HG02840 (cell line): Measurements from ENCODE around the gene TOX2.

Experiments
- ATAC-seq: cut with Tn5 transposase; IDR thresholded peaks from one replicate; pipeline ENCODE4 v1.9.1; 2021; ENCODE audit warnings: mild to moderate bottlenecking, moderate library complexity, moderate number of reproducible peaks; ENCODE audit not compliant: unreplicated experiment, low FRiP score

TOX2 gene

DNA sequence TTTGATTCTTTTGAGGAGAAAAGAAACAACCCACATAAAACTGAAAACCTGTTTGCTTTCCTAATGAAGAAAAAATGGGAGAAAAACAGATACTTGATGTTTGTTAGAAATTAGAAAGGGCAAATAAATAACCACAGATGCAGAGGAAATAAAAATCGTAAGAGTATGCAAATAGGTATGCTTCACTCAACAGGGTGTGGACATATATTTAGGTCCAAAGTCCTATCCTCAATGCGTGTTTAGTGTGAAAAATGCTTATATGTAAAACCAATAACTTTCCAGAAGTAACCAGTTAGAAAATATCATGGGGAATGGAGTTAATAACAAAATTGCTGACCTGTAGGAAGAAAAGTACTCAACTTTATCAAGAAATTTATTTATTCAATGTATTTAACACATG, 135.7 kb downstream of the TOX2 start:
- no peak for ATAC-seq

DNA sequence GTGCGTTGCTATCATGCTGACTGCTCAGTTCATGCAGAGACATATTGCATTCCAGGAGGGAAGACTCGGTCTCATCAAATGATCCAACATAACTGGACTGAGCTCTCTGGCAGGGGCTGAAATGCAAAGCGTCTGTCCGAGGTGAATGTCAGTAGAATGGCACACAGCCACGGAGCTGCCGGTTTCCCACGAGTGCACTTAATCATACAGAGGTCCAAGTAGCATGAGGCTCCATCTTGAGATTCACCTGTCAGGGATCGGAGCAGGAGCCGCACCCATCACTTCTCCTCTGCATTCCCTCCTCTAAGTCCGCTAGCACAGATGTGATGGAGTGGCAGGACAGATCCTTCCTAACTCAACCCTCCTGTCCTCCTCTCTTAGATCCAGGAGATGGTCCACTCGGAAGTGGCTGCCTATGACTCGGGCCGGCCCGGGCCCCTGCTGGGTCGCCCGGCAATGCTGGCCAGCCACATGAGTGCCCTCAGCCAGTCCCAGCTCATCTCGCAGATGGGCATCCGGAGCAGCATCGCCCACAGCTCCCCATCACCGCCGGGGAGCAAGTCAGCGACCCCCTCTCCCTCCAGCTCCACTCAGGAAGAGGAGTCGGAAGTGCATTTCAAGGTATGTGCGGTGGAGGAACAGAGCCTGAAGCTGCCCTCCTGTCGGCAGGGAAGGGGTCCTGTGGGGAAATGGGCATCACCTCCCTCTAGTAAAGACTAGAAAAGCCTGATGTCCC, 136.4 kb downstream of the TOX2 start:
- no peak for ATAC-seq

DNA sequence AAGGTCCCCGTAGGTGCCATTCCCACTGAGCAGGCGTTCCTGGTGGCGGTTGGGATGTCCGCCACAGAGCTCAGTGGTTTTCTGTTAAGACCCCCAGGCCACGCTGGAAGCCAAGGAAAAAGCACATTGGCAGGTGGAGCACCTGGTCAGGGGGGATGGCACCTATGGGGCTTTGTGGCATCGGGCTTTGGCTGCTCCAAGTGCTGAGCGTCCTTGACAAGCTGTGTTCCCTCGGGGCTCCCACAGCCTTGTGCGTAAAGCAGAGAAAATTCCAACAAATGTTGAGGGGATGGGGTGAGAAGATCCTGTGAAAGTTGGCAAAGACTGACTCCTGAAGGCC, 137.0 kb downstream of the TOX2 start:
- no peak for ATAC-seq

DNA sequence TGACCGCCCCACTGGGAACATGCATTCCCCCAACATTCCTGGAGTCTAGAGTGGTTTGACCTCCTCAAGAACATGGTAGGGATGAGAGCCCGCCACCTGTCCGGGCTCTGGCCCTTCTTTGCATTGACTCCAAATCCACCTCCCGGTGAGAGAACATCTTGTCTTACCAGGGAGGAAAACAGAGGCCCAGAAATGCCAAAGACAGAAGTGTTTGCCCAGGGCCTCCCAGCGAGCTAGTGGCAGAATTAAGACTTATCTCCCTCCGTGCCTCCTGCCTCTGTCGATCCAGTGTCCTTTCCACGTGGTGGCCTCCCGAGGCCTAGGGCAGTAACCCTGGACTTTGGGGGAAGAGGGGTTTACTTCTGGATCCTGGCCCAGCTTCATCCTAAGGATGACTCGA, 137.5 kb downstream of the TOX2 start:
- ATAC-seq: no peak

DNA sequence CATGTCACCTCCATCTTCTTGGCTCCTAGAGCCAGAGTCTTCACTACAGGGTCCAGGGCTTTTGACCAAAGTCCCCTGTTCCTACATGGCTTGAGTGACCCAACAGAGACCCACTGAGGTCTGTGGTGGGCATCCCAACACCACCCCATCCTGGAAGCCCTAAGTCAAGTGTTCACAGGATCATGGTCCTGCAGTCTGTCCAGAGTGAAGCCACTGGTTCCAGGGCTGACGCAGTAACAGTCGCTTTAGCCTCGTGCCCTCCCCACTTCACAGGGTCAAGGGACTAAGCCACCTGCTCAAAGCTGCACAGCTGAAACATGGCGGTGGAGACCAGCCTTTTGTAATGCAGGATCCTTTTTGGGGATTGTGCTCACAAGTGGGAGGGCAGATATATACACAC, 138.4 kb downstream of the TOX2 start:
- ATAC-seq: no peak

DNA sequence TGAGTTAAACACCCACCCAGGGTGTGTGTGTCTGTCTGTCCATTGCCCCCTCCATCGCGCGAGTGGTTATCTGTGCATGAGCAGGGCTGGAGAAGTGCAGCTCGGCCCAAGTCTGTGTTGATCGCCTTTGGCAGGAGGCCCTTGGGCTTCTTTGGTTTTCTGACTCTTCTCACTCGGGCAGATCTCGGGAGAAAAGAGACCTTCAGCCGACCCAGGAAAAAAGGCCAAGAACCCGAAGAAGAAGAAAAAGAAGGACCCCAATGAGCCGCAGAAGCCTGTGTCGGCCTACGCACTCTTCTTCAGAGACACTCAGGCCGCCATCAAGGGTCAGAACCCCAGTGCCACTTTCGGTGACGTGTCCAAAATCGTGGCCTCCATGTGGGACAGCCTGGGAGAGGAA, 139.5 kb downstream of the TOX2 start:
- ATAC-seq: no peak

DNA sequence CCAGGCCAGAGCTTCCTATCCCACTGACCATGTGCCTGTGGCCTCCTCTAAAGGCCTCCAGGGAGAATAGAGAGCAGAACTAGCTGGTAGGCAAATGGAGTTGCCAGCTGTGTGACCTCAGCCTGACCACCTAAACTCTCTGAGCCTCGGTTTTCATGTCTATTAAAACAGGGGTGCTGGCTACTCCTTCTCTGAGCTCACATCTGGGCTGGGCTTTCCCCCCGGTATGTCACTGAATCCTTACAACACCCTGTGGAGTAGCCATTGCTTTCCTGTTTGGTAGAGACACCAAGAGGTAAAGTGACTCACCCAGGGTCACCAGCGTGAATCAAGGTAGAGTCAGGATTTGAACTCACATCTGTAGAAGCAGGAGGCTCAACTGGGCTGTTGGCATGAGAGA, 140.2 kb downstream of the TOX2 start:
- no peak for ATAC-seq

DNA sequence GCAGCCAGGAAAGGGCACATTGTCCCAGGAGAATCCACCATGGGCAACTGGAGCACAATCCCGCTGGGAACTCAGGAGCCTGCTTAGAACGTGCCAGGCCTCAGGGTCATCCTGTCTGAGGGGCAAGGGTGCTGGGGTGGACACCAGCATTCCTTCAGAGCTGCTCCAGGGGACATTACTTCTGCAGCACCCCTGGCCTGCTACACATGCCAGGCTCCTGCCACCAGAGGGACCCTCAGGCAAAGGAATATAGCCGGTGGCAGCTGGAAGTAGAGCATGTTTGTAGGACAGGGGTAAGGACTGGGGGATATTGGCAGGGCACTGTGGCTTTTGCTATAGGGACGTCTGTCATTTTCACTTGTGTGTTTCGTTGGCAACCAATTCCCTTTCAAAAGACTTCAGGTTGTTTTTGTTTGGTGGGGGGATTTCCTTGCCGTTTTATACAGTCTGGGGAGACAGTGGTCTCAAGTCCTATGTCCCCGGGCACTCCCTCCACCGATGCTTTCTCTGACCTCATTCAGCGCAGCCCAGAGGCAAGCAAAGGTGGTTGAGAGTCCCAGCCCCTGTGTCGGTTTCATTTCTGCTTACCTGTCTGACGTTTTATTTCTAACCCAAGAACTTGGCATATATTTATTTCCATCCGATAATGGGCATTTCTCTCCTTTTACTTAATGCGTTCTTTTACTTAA, 141.5 kb downstream of the TOX2 start:
- ATAC-seq: no peak

DNA sequence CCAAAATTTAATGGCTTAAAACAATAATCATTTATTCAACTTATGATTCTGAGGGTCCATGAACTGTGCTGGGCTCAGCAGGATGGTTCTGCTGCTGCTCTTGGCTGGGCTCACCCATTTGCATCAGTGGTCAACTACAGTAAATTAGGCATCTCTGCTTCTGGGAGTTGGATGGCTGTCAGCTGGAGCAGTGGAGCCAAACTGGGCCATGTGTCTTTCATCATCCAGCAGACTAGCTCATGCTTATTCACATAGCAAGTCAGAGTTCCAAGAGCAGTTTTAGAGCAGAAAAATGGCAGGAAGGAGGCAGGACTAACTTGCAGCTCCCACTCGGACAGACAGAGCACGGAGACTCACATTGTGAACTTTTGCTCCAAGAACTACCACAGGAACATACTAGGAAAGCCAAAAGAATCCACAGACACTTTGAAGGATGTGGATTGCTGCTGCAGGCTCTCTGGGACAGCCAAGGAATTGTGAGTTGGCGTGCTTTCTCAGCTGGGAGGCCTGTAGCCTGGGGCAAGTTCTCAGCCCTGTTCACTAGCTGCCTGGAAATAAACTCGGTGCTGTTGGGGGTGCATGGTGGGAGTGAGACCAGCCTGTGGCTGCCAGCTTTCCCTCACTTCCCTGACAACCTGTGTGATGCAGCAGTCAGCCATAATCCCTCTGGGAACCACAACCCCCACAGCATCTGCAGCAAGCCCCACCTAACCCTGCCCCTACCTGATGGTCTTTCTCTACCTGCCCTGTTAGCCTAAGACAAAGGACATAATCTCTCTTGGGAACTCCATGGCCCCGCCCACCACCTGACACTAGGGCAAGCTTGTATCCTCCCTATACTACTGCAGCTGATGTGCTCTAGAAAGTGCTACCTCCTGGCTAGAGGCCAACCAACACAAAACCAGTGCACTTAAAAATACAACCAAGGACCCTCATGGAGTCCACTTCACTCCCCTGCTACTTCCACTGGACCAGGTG, 143.3 kb downstream of the TOX2 start:
- ATAC-seq: no peak

DNA sequence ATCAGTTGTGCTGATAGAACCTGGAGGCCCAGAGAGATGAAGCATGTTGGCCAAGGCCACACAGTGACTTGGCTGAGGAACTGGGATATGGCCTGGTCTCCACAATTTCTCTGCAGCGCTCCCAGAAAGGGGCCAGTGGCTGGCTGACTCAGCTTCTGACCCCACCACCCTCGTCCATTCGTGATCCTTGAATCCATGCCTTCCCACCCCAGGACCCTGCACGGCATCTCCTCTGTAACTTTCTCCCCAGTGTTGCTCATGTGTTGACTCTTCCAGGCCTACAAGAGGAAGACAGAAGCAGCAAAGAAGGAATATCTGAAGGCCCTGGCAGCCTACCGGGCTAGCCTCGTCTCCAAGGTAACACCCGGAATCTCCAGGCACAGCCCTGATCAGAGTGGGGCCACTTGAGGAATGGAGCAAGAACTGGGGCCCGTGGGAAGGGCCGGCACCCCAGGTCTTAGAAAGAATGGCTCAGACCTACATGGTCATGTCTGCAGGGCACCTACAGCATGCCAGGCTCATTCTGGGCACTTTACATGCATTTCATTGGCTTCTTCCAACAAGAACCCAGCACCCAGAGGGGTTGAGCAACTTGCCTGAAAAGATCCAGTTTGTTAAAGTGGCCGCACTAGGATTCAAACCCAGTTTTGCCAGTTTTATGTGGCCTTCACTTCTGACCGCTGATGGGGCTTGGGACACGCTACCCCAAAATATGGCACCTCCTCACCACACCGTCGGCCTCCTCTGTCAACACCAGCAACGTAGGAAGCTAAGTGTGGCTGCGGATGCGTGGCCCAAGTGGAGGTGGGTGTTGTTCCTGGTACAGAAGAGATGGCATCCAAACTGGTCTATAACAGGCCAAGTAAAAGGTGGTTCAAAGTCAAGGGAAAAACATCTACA, 150.1 kb downstream of the TOX2 start:
- no peak for ATAC-seq

DNA sequence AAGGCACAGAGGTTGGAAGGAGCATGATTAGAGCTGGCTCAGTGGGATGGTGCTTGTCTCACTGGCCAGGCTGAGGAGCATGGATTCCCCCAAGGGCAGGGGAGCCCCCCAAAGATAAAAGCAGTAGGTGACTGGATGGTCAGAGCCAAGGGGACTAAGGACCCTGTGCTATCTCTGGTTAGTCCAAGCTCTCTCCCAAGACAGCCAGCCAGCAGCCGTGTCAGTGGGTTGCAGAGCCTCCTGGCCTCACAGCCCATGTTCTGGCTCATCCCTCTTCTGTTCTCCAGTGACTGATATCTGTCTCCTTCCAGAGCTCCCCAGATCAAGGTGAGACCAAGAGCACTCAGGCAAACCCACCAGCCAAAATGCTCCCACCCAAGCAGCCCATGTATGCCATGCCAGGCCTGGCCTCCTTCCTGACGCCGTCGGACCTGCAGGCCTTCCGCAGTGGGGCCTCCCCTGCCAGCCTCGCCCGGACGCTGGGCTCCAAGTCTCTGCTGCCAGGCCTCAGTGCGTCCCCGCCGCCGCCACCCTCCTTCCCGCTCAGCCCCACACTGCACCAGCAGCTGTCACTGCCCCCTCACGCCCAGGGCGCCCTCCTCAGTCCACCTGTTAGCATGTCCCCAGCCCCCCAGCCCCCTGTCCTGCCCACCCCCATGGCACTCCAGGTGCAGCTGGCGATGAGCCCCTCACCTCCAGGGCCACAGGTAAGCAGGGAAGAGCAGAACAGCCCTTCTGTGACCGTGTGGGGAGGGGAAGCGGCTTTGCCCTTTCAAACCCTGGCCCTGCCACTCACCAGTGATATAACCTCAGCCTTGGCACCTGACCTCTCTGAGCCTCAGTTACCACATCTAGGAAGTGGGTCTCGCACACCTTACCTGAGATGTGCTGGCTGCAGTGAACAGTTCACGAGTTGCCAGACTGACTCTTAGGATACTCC, 151.0 kb downstream of the TOX2 start:
- no peak for ATAC-seq

DNA sequence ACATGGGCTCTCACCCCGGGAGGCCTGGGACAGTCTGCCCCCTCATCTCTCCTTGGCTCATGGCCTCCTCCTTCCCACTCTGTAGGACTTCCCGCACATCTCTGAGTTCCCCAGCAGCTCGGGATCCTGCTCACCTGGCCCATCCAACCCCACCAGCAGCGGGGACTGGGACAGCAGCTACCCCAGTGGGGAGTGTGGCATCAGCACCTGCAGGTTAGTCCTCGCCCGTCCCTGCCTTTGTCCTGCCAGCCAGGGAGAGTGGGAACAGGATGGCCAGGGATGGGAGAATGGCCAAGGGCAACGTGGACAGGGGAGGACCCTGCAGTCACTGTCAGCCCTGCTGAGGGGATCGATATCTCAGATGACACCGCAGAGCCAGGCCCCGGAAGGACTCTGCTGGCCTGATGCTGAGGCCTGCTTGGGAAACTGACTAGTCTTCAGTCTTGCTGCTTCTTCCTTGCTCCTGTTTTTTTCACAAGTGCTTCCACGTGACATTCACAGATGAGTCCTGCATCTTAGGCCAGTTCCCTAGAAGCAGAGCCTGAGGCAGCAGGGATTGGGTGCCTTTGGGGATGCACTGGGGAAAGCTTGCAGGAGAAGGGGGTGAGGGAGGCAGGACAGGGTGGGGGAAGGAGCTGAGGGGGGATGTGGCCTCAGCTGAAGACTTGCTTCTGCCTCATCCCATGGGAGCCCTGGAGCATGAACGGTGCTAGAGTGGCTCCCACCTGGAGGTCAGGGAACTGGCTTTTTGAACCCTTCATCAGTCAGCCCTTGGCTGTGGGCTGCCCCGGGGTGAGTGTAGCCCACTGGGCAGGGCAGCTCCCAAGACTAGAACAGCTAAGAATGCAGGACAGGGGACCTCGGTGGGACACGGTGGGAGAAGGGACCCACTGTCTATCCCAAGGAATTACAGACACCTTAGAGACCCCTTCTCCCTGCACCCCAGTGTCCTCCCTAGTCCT, 152.3 kb downstream of the TOX2 start:
- ATAC-seq: no peak

DNA sequence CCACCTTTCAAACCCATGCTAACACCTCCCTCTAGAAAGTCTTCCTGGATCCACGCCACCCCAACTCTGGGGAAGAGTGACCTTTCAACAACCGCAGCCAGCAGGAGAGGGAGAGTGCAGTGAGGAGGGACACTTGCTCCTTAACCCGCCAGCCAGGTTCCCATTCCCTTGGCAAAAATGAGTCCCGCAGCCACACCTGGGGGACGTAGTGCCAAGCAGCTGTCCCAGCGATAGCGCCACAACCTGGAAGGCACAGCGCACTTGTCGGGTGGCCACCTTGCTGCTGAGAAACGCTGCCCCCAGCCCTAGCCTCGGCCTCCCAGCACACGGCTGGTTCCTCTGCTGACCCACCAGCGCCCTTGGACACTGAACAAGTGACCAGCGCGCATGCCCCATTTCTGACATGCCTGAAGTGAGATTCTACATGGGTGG, 153.0 kb downstream of the TOX2 start:
- ATAC-seq: no peak

DNA sequence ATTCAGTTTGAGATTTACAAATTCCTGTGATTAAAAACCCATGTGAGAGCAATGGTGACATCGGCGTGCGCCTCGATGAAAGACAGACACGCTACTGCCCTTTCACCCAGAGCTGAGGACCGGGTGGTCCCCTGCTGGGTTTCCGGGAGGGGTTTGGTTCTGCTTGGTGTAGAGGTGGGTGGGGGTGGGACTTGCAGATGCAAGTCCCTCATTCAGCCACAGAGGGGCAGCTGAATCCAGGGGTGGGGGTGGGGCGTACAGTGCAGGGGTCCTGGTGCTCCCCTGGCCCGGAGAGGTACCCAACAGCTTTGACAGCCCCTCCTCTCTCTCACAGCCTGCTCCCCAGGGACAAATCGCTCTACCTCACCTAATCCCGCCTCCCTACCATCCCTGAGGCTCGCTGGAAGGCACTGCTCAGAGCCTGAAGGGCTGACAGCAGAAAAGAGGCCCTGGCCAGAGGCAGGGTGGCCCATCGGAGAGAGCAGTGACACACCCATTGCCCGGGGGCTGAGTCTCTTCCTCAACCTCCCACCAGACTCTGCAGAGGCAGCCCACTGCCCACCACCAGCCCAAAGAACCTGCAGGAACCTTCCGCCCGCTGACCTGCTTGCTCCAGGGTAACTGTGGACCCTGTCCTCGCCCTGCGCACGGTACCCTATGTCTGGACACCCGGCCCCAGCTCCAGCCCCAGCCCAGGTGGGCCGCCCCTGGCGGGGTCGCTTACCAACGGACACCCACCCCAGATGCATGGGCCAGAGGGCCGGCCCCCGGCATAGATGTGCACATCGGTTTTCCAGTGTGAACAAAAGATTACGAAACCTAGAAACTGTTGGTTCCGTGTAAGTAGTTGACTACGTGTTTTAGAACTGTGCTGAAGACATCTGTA, 153.9 kb downstream of the TOX2 start:
- ATAC-seq: no peak

DNA sequence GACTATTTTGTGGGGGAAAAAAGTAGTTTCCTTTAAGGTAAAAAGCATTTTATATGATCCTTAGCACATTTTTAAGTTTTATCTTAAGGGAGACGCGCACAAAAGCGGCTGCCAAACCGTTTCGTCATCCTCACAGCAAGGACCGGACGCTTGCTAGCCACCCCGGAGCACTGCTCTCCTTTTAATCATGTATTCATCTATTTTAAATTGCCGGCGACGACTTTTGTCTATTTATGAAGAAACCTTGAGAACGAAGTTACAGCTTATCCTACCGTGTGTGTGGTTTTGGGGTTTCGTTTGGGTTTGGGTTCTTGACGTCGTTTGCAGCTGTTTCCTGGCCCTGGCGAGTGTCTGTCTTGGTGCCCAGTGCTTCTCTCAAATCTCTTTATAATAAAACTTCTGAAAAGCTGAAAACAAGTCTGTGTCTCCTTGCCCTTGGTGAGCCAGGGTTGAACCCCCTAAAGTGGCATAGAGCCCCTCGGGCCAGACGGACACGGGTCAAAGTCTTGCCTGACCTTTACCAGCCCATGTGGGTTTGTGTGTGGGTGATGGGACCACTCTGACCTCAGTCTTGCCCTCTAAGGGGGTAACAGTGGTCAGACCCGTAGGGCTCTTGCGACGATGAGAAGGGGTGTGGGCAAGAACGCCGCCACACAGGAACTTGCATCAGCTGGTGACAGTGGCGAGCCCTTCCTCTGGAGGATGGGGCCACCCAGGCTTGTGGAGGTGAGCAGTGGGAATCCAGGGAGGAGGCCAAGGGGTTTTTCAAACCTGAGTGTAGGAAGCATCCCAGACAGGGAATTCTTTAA, 154.8 kb downstream of the TOX2 start:
- no peak for ATAC-seq
